Psoas muscle (tissue), 8 donors: ENCODE measurements around the gene C12orf56. TPM values are rescaled to one million over a fixed set of nuclear protein-coding genes. Genes with fewer than 3 reads are reported as not detected.
"Not testable (repeated sequence)": the region's sequence is repeated elsewhere in the genome, so short reads cannot be mapped to it uniquely, and the experiment has no call there.

ENCODE experiments used
- ATAC-seq, 4 donors: fragments of 200-7000 bp; cut with Tn5 transposase; one replicate each; pipeline ENCODE4 v1.9.1; 2020; ENCODE audit warnings: moderate library complexity in 3 of 4, mild to moderate bottlenecking in 2 of 4
- DNase-seq, 2 donors: peaks; one replicate each; pipeline ENCODE4 v3.0.0-alpha.2; 2020
- H3K27ac ChIP-seq: fragments of 200-600 bp; one replicate; pipeline ENCODE4 v1.8.0; 2022
- H3K27me3 ChIP-seq, 3 donors: fragments of 200-600 bp in 1 of 3; one replicate each; pipeline versions ENCODE4 v1.6.1 to v1.8.0; 2013 to 2022; ENCODE audit warnings: low read length in 2 of 3, mild to moderate bottlenecking in 2 of 3, moderate library complexity in 1 of 3; ENCODE audit not compliant: insufficient read depth in 3 of 3
- H3K36me3 ChIP-seq, 2 donors: fragments of 200-600 bp in 1 of 2; one replicate each; pipeline versions ENCODE4 v1.6.1 to v1.8.0; 2013 to 2022; ENCODE audit warnings: low read depth in 1 of 2, mild to moderate bottlenecking in 1 of 2, moderate library complexity in 1 of 2; ENCODE audit not compliant: insufficient read depth in 1 of 2
- H3K4me1 ChIP-seq: fragments of 200-600 bp; one replicate; pipeline ENCODE4 v1.8.0; 2022
- H3K4me3 ChIP-seq: fragments of 200-600 bp; one replicate; pipeline ENCODE4 v1.8.0; 2022; ENCODE audit warnings: mild to moderate bottlenecking
- H3K9me3 ChIP-seq: fragments of 200-600 bp; one replicate; pipeline ENCODE4 v1.8.0; 2022
- WGBS, 3 donors: extraction: QIAGEN DNeasy Blood & Tissue Kit; methylation state at CpG; one replicate each; pipeline versions ENCODE4 v1.1.6 to v1.1.7; 2013; 5-methylcytosine and 5-hydroxymethylcytosine counted together
- intact Hi-C, 2 donors: fragments of 100-400 bp; cut with DNase I; formaldehyde crosslinking; loops; one replicate each; pipeline versions ENCODE4 v1.11.0 to v1.14.2; 2022
- polyA plus RNA-seq, 3 donors: library from polyadenylated mRNA; stranded (reverse); fragments of 200-250 nt; gene quantifications; one replicate each; pipeline ENCODE4 v1.2.3, GENCODE V29; 2013
- total RNA-seq, 4 donors: library from RNA; stranded (reverse); fragmentation: NEBNext Ultra II Directional in 2 of 4; extraction: Animal tissue kit (Norgen Biotek cat#: 25700) in 2 of 4; gene quantifications; one replicate each; pipeline versions ENCODE4 v1.2.1 to v1.2.4, GENCODE V29; 2021 to 2023
- TF ChIP-seq, protein P1 (sequence below): fragments of 200-600 bp; IDR thresholded peaks from one replicate; pipeline ENCODE4 v1.8.0; 2022; ENCODE audit warnings: antibody characterized with exemption
- donor health status: healthy with polysubstance abuse.
- donor health status: DM: no; HTN: no; CAD: no; lungs with moderate emphysema.
- donor health status: Bipolar disorder and iron deficiency.
- donor health status: healthy.
- donor health status: DM: yes; HTN: yes; CAD: no.
- donor health status: DM: no; HTN: no; CAD: no.
- donor health status: DM: no; HTN: no; CAD: no.
- donor health status: DM: yes; HTN: yes; CAD: no.

C12orf56 gene
- total and polyA plus RNA-seq, 7 donors = 0.09 TPM; not detected in 6

DNA sequence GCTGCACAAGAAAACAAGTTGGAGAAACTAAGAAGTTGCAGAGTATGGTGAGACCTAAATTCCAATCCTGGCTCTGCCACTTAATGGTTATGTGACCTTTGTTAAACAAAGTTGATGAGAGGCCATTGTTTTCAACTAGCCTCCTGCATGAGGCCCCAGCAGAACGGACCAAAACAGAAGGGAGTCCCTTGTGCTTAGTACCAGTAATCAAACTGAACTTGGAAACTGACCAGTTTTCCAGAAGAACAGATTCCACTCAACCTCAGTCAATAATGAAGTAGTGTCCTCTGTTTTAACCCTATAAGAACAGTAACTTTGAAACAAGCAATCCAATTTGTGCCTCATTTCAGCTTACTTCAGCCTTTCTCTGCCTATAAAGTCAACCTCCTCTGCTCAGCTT is 69.9 kb downstream of the C12orf56 start:
- WGBS, 3 donors = 24 to 31% (median 26%) methylated on average over 1 of the region's 1 CpG
- no peak for ATAC-seq

GRCh38 chr12:64319540-64320225 is 70.9 kb downstream of the C12orf56 start:
- 83 to 96% (median 93%) methylated on average over 19 to 23 of the region's 23 CpGs for WGBS, 3 donors
- H3K36me3 ChIP-seq, H3K9me3 ChIP-seq, H3K27me3 ChIP-seq, intact Hi-C loops, DNase-seq, ATAC-seq, H3K27ac ChIP-seq, H3K4me3 ChIP-seq, H3K4me1 ChIP-seq: not testable (repeated sequence)

More for the DNA sequence above, 69.9 kb downstream of the C12orf56 start:
- Histone ChIP-seq H3K36me3 (no peaks in the 10 kb centered on the region), H3K4me1 (no peaks in the 10 kb centered on the region), H3K9me3 (no peaks in the 10 kb centered on the region), H3K27ac (no peak overlapping the region), H3K27me3 (no peaks in the 10 kb centered on the region), H3K4me3 (no peak overlapping the region)
- TF ChIP-seq, protein P1, sequence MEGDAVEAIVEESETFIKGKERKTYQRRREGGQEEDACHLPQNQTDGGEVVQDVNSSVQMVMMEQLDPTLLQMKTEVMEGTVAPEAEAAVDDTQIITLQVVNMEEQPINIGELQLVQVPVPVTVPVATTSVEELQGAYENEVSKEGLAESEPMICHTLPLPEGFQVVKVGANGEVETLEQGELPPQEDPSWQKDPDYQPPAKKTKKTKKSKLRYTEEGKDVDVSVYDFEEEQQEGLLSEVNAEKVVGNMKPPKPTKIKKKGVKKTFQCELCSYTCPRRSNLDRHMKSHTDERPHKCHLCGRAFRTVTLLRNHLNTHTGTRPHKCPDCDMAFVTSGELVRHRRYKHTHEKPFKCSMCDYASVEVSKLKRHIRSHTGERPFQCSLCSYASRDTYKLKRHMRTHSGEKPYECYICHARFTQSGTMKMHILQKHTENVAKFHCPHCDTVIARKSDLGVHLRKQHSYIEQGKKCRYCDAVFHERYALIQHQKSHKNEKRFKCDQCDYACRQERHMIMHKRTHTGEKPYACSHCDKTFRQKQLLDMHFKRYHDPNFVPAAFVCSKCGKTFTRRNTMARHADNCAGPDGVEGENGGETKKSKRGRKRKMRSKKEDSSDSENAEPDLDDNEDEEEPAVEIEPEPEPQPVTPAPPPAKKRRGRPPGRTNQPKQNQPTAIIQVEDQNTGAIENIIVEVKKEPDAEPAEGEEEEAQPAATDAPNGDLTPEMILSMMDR = no peak
- DNase-seq = no peak
- intact Hi-C loops = no loop called here

GRCh38 chr12:64318605-64319004 is 72.0 kb downstream of the C12orf56 start:
- Histone ChIP-seq H3K27ac (no peak overlapping the region), H3K9me3 (no peaks in the 10 kb centered on the region), H3K36me3 (no peaks in the 10 kb centered on the region), H3K4me3 (no peak overlapping the region), H3K27me3 (no peaks in the 10 kb centered on the region), H3K4me1 (no peaks in the 10 kb centered on the region)
- WGBS, 3 donors = 23 to 30% (median 26%) methylated on average over 3 of the region's 3 CpGs
- DNase-seq (no peak), ATAC-seq (no peak)
- TF ChIP-seq, protein P1 = no peak
- intact Hi-C loops = no loop called here

DNA sequence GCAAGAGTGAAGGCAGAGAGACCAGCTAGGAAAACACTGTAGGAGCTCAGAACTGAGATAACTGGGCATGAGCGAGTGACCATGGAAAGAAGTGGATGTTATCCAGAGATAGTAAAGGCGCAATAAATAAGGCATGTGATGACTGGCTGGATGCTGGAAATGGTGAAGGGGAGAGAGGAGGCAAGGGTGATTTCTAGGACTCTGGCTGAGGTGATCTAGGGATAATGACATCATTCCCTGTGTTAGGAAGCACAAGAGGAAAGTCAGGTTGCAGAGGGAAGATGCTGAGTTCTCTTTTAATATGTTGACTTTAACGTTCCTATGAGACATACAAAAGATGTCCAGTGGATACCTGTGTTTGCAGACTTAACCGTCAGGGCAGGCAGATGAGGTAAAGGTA is 78.7 kb downstream of the C12orf56 start:
- TF ChIP-seq, protein P1 = no peak
- WGBS, 3 donors = 89 to 97% (median 90%) methylated on average over 4 of the region's 4 CpGs

DNA sequence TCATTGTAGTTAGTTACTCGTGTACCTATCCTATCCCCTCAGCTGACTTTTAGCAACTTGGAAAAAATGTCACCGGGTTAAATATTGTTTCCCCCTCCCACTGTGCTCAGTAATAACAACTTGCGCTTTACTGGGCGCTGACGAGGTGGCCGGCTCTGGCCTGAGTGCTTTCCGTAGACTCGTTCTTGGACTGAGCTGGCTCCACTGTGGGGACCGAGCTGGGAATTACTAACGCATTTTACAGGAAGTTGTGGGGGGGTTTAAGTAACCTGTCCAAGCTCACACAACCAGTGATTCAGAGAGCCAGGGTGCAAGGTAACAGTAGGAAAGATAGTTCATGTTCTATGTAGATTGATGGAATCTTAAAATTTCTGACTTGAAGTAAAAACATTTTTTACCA is 86.0 kb downstream of the C12orf56 start:
- 42 to 52% (median 48%) methylated on average over 10 of the region's 10 CpGs for WGBS, 3 donors
- Histone ChIP-seq H3K4me3 (no peak overlapping the region), H3K27ac (no peak overlapping the region), H3K27me3 (no peaks in the 10 kb centered on the region), H3K36me3 (no peaks in the 10 kb centered on the region), H3K4me1 (no peaks in the 10 kb centered on the region), H3K9me3 (no peaks in the 10 kb centered on the region)
- ATAC-seq = no peak
- no peak for DNase-seq
- TF ChIP-seq, protein P1 = no peak
- intact Hi-C loops = no loop called here

More for the DNA sequence above, 78.7 kb downstream of the C12orf56 start:
- no peaks in the 10 kb centered on the region for H3K27me3 ChIP-seq
- H3K36me3 ChIP-seq = no peaks in the 10 kb centered on the region
- H3K4me3 ChIP-seq = no peak overlapping the region
- no peaks in the 10 kb centered on the region for H3K9me3 ChIP-seq
- no peaks in the 10 kb centered on the region for H3K4me1 ChIP-seq
- DNase-seq (no peak), ATAC-seq (no peak)
- intact Hi-C loops = no loop called here
- H3K27ac ChIP-seq = no peak overlapping the region
